HEK293 (cell line): ENCODE data around the gene TLE3.

ENCODE experiments used
- CTCF ChIA-PET: fragments of 350-600 bp; formaldehyde crosslinking; extraction: SDS; loops from one replicate; lab custom pipeline; 2021; ENCODE audit warnings: antibody characterized with exemption; lab: Yijun Ruan, JAX
- POLR2A ChIA-PET: fragments of 300-600 bp; formaldehyde crosslinking; extraction: SDS; loops from one replicate; lab custom pipeline; 2020; ENCODE audit warnings: antibody characterized with exemption, inconsistent platforms; lab: Yijun Ruan, JAX
- H3K27ac ChIP-seq: fragments of 200-500 bp; sonication (Bioruptor generic); 2 replicates; pipeline ENCODE4 v1.5.1; 2014; ENCODE audit warnings: low read depth, low read length, control low read depth, inconsistent platforms; ENCODE audit errors: extremely low read depth
- H3K36me3 ChIP-seq, 2 experiments: fragments of 200-500 bp in 1 of 2; sonication (Bioruptor generic) in 1 of 2; 1 replicate in 1 of 2; 2 replicates in 1 of 2; pipeline ENCODE4 v1.5.1; 2014 to 2017; ENCODE audit warnings: inconsistent platforms in 2 of 2, low read length in 2 of 2; ENCODE audit not compliant: control insufficient read depth in 2 of 2, insufficient read depth in 1 of 2
- H3K4me1 ChIP-seq: fragments of 200-500 bp; sonication (Bioruptor generic); 2 replicates; pipeline ENCODE4 v1.5.1; 2014; ENCODE audit warnings: mild to moderate bottlenecking, low read length, inconsistent platforms; ENCODE audit not compliant: control insufficient read depth, insufficient read depth
- H3K4me3 ChIP-seq: 2 replicates; pipeline ENCODE4 v1.5.1; 2011; ENCODE audit warnings: low read depth, mild to moderate bottlenecking, control low read depth, low read length, moderate library complexity
- H3K9me3 ChIP-seq: fragments of 200-500 bp; sonication (Bioruptor generic); 2 replicates; pipeline ENCODE4 v1.5.1; 2014; ENCODE audit warnings: low read depth, low read length, inconsistent platforms; ENCODE audit not compliant: control insufficient read depth, insufficient read depth
- BCL11B ChIP-seq: fragments of 450-650 bp; formaldehyde crosslinking; IDR thresholded peaks from 2 replicates; pipeline ENCODE4 v1.5.1; 2016; ENCODE audit warnings: low read depth, missing biosample characterization, missing genetic modification characterization
- BCL6B ChIP-seq: fragments of 450-650 bp; formaldehyde crosslinking; IDR thresholded peaks from 2 replicates; pipeline ENCODE4 v1.5.1; 2017; ENCODE audit warnings: missing biosample characterization, missing genetic modification characterization
- GLIS1 ChIP-seq: fragments of 450-650 bp; formaldehyde crosslinking; IDR thresholded peaks from 2 replicates; pipeline ENCODE4 v1.5.1; 2016; ENCODE audit warnings: missing biosample characterization, missing genetic modification characterization
- HIC1 ChIP-seq: fragments of 450-650 bp; formaldehyde crosslinking; IDR thresholded peaks from 2 replicates; pipeline ENCODE4 v1.5.1; 2016; ENCODE audit warnings: missing biosample characterization, missing genetic modification characterization
- MZF1 ChIP-seq: fragments of 450-650 bp; formaldehyde crosslinking; IDR thresholded peaks from 2 replicates; pipeline ENCODE4 v1.5.1; 2017; ENCODE audit warnings: missing biosample characterization, missing genetic modification characterization, borderline replicate concordance
- ZBTB11 ChIP-seq: fragments of 450-650 bp; formaldehyde crosslinking; conservative IDR thresholded peaks from 2 replicates; pipeline ENCODE4 v1.5.1; 2016; ENCODE audit warnings: low read depth, missing biosample characterization, missing genetic modification characterization
- ZFP69B ChIP-seq: fragments of 450-650 bp; formaldehyde crosslinking; IDR thresholded peaks from 2 replicates; pipeline ENCODE4 v1.5.1; 2016; ENCODE audit warnings: missing biosample characterization, missing genetic modification characterization
- ZNF132 ChIP-seq: fragments of 450-650 bp; formaldehyde crosslinking; IDR thresholded peaks from 2 replicates; pipeline ENCODE4 v1.5.1; 2017; ENCODE audit warnings: missing biosample characterization, missing genetic modification characterization, borderline replicate concordance
- ZNF157 ChIP-seq: fragments of 450-650 bp; formaldehyde crosslinking; IDR thresholded peaks from 2 replicates; pipeline ENCODE4 v1.5.1; 2016; ENCODE audit warnings: missing biosample characterization, missing genetic modification characterization
- ZNF169 ChIP-seq: fragments of 450-650 bp; formaldehyde crosslinking; IDR thresholded peaks from 2 replicates; pipeline ENCODE4 v1.5.1; 2016; ENCODE audit warnings: missing biosample characterization, missing genetic modification characterization
- ZNF350 ChIP-seq: fragments of 450-650 bp; formaldehyde crosslinking; IDR thresholded peaks from 2 replicates; pipeline ENCODE4 v1.5.0; 2017; ENCODE audit warnings: missing biosample characterization, mild to moderate bottlenecking, missing genetic modification characterization
- ZNF366 ChIP-seq: fragments of 450-650 bp; formaldehyde crosslinking; conservative IDR thresholded peaks from 2 replicates; pipeline ENCODE4 v1.5.1; 2016; ENCODE audit warnings: missing biosample characterization, missing genetic modification characterization
- ZNF501 ChIP-seq: fragments of 450-650 bp; formaldehyde crosslinking; IDR thresholded peaks from 2 replicates; pipeline ENCODE4 v1.5.1; 2016; ENCODE audit warnings: missing biosample characterization, missing genetic modification characterization
- ZNF610 ChIP-seq: fragments of 450-650 bp; formaldehyde crosslinking; IDR thresholded peaks from 2 replicates; pipeline ENCODE4 v1.5.1; 2016; ENCODE audit warnings: missing biosample characterization, missing genetic modification characterization, borderline replicate concordance
- ZNF664 ChIP-seq: fragments of 450-650 bp; formaldehyde crosslinking; IDR thresholded peaks from 2 replicates; pipeline ENCODE4 v1.5.1; 2016; ENCODE audit warnings: missing biosample characterization, missing genetic modification characterization
- ZSCAN16 ChIP-seq: fragments of 450-650 bp; formaldehyde crosslinking; IDR thresholded peaks from 2 replicates; pipeline ENCODE4 v1.5.1; 2016; ENCODE audit warnings: missing biosample characterization, missing genetic modification characterization
- ZSCAN23 ChIP-seq: fragments of 450-650 bp; formaldehyde crosslinking; IDR thresholded peaks from 2 replicates; pipeline ENCODE4 v1.5.1; 2016; ENCODE audit warnings: missing biosample characterization, missing genetic modification characterization

Gene TLE3

GRCh38 chr15:70038730-70039392 is 58.9 kb downstream of the TLE3 start:
- H3K4me1 ChIP-seq, result peaks cover 15% of the 10 kb centered on the region
- no peaks in the 10 kb centered on the region for H3K9me3 ChIP-seq
- H3K27ac ChIP-seq, result no peak overlapping the region
- CTCF ChIA-PET, result interaction anchor here (0.6 to 1.8 kb wide), 3 partner anchors 10 to 26 kb away, joined by 3 to 7 read pairs (median 3); no protein-coding TSS in a partner anchor
- POLR2A ChIA-PET, result interaction anchor here (1.5 kb wide), 2 partner anchors 23 to 56 kb away, joined by 3 read pairs; no protein-coding TSS in a partner anchor
- no peak overlapping the region for H3K4me3 ChIP-seq
- H3K36me3 ChIP-seq, result no peaks in the 10 kb centered on the region
- TF ChIP-seq ZSCAN23 (tag by site-specific recombination) (no peak), ZNF157 (tag by site-specific recombination) (no peak), ZNF132 (tag by site-specific recombination) (no peak), ZNF610 (tag by site-specific recombination) (no peak), HIC1 (tag by site-specific recombination) (no peak), ZNF664 (peak; percentile 92), GLIS1 (tag by site-specific recombination) (peak; percentile 94), ZNF350 (tag by site-specific recombination) (no peak), ZNF366 (tag by site-specific recombination) (no peak), MZF1 (tag by site-specific recombination) (no peak), ZFP69B (tag by site-specific recombination) (no peak), ZNF169 (no peak)

GRCh38 chr15:70037292-70037640 is 60.5 kb downstream of the TLE3 start:
- no peaks in the 10 kb centered on the region for H3K9me3 ChIP-seq
- ChIA-PET POLR2A (interaction anchor here (0.5 kb wide), 1 partner anchor 241 kb away, joined by 4 read pairs; no protein-coding TSS in a partner anchor), CTCF (interaction anchor here (0.7 kb wide), 1 partner anchor 26 kb away, joined by 3 read pairs; no protein-coding TSS in a partner anchor)
- TF ChIP-seq ZNF501 (tag by site-specific recombination) (no peak), ZBTB11 (no peak), BCL11B (tag by site-specific recombination) (no peak), ZSCAN16 (tag by site-specific recombination) (0 out of 2 replicates have a peak, but pooled peaks have one; percentile 25), ZNF366 (tag by site-specific recombination) (no peak), BCL6B (tag by site-specific recombination) (no peak)
- H3K4me3 ChIP-seq, result no peak overlapping the region
- no peaks in the 10 kb centered on the region for H3K36me3 ChIP-seq
- peaks cover 24% of the 10 kb centered on the region for H3K4me1 ChIP-seq
- H3K27ac ChIP-seq, result no peak overlapping the region
